Lung (tissue), 12 donors: ENCODE measurements around the gene ADCYAP1R1. TPM values are rescaled to one million over a fixed set of nuclear protein-coding genes. Genes with fewer than 3 reads are reported as not detected.

Source experiments
- ATAC-seq: fragments of 200-7000 bp; cut with Tn5 transposase; one replicate; pipeline ENCODE4 v1.9.1; 2020; ENCODE audit warnings: moderate number of reproducible peaks; ENCODE audit not compliant: insufficient read depth, low FRiP score
- DNase-seq, 3 donors: peaks; one replicate each; pipeline ENCODE4 v3.0.0-alpha.2; 2013 to 2017
- H3K27ac ChIP-seq, 2 donors: one replicate each; pipeline ENCODE4 v1.5.1; 2013; ENCODE audit warnings: mild to moderate bottlenecking in 2 of 2, moderate library complexity in 2 of 2, control low read depth in 1 of 2, inconsistent platforms in 1 of 2, low read depth in 1 of 2, low read length in 1 of 2
- H3K27me3 ChIP-seq, 3 donors: one replicate each; pipeline ENCODE4 v1.5.1; 2013; ENCODE audit warnings: low read length in 2 of 3; ENCODE audit not compliant: control insufficient read depth in 3 of 3, insufficient read depth in 3 of 3
- H3K36me3 ChIP-seq, 4 donors: one replicate each; pipeline ENCODE4 v1.5.1; 2013; ENCODE audit warnings: low read length in 4 of 4, mild to moderate bottlenecking in 1 of 4, moderate library complexity in 1 of 4; ENCODE audit not compliant: control insufficient read depth in 4 of 4, insufficient read depth in 4 of 4
- H3K4me1 ChIP-seq, 5 donors: one replicate each; pipeline ENCODE4 v1.5.1; 2013; ENCODE audit warnings: low read length in 5 of 5, mild to moderate bottlenecking in 2 of 5, moderate library complexity in 1 of 5; ENCODE audit not compliant: control insufficient read depth in 5 of 5, insufficient read depth in 5 of 5
- H3K4me3 ChIP-seq: one replicate; pipeline ENCODE4 v1.5.1; 2013; ENCODE audit warnings: mild to moderate bottlenecking, control low read depth, moderate library complexity
- H3K9ac ChIP-seq, 2 donors: one replicate each; pipeline ENCODE4 v1.5.1; 2013; ENCODE audit warnings: low read length in 2 of 2, control low read depth in 1 of 2; ENCODE audit not compliant: insufficient read depth in 1 of 2
- H3K9me3 ChIP-seq, 4 donors: one replicate each; pipeline ENCODE4 v1.5.1; 2013; ENCODE audit warnings: low read length in 3 of 4, mild to moderate bottlenecking in 1 of 4, moderate library complexity in 1 of 4; ENCODE audit not compliant: control insufficient read depth in 4 of 4, insufficient read depth in 3 of 4
- WGBS, 2 donors: extraction: QIAGEN DNeasy Blood & Tissue Kit; methylation state at CpG; one replicate each; pipeline ENCODE4 v1.1.7; 2013; 5-methylcytosine and 5-hydroxymethylcytosine counted together
- polyA plus RNA-seq, 2 donors: library from polyadenylated mRNA; stranded (reverse); fragments of 200-250 nt; gene quantifications; one replicate each; pipeline ENCODE4 v1.2.1, GENCODE V29; 2013
- total RNA-seq, 2 donors: library from RNA; depleted of rRNA in 1 of 2; stranded (reverse); fragments of >200 nt in 1 of 2; gene quantifications; one replicate each; pipeline ENCODE4 v1.2.1, GENCODE V29; 2014 to 2021
- TF ChIP-seq, protein P1 (sequence below): IDR thresholded peaks from 2 replicates; pipeline ENCODE4 v1.5.1; 2012; ENCODE audit warnings: mild to moderate bottlenecking; ENCODE audit errors: control extremely low read depth, extremely low read depth
- donor health status: control.
- donor health status: control.
- donor health status: Bipolar disorder and iron deficiency.
- donor health status: healthy.
- donor health status: DM: yes; HTN: yes; CAD: no.

ADCYAP1R1 gene
- total and polyA plus RNA-seq, 4 donors = 0.14 to 1.00 (median 0.39) TPM

DNA sequence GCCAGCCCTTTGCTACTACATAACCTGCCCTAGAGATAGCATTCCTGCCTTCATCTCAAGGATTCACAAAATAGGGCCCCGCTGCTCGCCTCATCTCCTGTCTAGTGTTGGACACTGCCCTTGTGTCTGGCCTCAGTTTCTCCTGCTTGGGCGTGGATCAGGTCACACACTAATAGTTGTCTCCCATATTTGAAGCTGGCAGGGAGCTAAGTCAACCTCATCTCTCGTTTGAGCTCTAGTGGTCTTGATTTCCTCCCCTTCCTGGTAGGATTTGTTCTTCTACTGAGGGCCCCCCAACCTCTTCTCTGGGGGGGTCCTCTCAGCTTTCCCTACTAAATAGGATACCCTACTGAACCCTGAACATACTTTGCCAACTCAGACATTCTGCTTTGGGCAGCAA is 42.2 kb downstream of the ADCYAP1R1 start:
- Histone ChIP-seq H3K36me3 (no peaks in the 10 kb centered on the region), H3K27me3 (no peaks in the 10 kb centered on the region), H3K9ac (no peak overlapping the region), H3K27ac (no peak overlapping the region), H3K4me1 (no peaks in the 10 kb centered on the region), H3K4me3 (no peak overlapping the region), H3K9me3 (no peaks in the 10 kb centered on the region)
- TF ChIP-seq, protein P1, sequence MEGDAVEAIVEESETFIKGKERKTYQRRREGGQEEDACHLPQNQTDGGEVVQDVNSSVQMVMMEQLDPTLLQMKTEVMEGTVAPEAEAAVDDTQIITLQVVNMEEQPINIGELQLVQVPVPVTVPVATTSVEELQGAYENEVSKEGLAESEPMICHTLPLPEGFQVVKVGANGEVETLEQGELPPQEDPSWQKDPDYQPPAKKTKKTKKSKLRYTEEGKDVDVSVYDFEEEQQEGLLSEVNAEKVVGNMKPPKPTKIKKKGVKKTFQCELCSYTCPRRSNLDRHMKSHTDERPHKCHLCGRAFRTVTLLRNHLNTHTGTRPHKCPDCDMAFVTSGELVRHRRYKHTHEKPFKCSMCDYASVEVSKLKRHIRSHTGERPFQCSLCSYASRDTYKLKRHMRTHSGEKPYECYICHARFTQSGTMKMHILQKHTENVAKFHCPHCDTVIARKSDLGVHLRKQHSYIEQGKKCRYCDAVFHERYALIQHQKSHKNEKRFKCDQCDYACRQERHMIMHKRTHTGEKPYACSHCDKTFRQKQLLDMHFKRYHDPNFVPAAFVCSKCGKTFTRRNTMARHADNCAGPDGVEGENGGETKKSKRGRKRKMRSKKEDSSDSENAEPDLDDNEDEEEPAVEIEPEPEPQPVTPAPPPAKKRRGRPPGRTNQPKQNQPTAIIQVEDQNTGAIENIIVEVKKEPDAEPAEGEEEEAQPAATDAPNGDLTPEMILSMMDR = no peak
- WGBS, 2 donors = 72 to 76% methylated on average over 4 of the region's 4 CpGs
- DNase-seq = no peak
- ATAC-seq = no peak

DNA sequence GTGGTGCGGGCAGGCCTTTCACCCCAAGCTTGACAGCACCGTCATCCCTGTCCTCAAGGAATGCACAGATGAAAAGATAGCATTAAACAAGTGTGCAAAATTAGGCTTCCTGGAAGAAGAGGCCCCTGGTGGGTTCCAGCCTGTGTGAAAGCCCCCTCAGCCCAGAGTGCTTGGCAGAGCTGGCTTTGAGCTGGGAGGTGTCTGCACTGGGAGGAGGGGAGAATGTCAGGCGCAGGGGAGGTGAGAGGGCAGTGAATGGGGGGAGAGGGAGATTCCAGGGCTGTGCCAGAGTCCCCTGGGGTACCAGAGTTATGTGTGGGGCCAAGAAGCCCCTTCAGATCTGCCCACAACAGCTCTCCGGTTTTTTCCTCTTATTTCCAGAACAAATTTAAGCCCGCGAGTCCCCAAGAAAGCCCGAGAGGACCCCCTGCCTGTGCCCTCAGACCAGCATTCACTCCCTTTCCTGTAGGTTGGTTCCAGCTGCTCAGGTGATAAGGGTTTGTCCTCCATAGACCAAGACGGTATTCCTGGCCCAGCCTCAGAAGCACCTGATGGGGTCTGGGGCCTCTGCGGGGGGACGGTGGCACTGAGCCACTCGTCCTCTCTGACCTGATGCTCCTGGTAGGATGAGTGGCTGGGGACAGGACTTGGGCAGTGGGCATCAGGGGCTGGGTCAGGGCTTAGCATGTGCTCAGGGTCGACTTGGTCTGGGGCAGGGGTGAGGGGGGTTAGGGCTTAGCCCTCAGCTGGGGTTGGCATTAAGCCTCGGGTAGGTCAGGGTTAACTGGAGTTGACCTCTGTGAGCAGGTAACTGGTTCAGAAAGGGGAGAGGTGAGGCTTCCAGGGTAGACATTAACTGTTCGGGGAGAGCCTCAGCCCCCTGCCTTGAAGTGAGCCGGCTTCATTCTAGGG is 43.4 kb downstream of the ADCYAP1R1 start:
- H3K4me3 ChIP-seq = no peak overlapping the region
- no peak overlapping the region for H3K27ac ChIP-seq
- TF ChIP-seq, protein P1 = no peak
- ATAC-seq = no peak
- no peaks in the 10 kb centered on the region for H3K9me3 ChIP-seq
- 77 to 84% methylated on average over 15 of the region's 15 CpGs for WGBS, 2 donors
- no peak overlapping the region for H3K9ac ChIP-seq
- no peaks in the 10 kb centered on the region for H3K36me3 ChIP-seq
- no peaks in the 10 kb centered on the region for H3K27me3 ChIP-seq
- no peaks in the 10 kb centered on the region for H3K4me1 ChIP-seq
- DNase-seq = no peak

DNA sequence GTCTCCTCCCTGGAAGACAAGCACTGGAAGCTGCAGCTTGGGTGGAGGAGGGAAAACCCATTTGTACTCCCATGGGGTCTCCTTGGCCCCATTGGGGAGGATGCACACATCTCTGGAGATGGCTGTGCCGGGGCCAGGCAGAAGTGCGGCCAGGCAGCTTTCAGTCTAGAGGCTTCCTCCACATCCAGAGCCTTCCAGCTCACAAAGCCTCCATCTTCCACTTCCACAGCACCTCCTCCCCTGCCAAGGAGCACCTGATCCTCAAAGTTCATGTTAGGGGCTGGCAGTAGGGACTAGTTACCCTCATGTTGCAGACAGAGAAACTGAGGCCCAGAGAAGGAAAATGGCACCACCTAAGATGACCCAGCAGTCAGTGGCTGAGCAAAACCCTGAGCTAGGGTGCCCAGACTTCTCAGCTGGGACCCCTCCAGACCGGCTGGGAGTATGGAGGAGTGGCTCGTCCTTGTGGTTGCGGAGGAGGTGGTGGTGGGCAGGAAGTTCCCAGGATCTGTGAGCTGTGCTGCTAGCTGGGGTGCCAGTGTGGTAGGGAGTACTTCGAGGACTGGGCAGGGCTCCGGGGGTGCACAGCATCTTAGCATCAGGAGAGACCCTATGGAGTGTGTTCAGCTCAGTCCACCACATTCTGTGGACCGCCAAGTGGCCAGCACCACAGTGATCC is 44.2 kb downstream of the ADCYAP1R1 start:
- TF ChIP-seq, protein P1 = no peak
- 57 to 72% methylated on average over 8 of the region's 8 CpGs for WGBS, 2 donors
- Histone ChIP-seq H3K9me3 (no peaks in the 10 kb centered on the region), H3K4me1 (no peaks in the 10 kb centered on the region), H3K27ac (no peak overlapping the region), H3K4me3 (no peak overlapping the region), H3K9ac (no peak overlapping the region), H3K36me3 (no peaks in the 10 kb centered on the region), H3K27me3 (no peaks in the 10 kb centered on the region)
- no peak for ATAC-seq
- DNase-seq = no peak
